HG03571 (cell line): ENCODE data around the gene FGR.
"Not testable (repeated sequence)": the region's sequence is repeated elsewhere in the genome, so short reads cannot be mapped to it uniquely, and the experiment has no call there.

Source experiments
- ATAC-seq: cut with Tn5 transposase; IDR thresholded peaks from one replicate; pipeline ENCODE4 v1.9.1; 2021; ENCODE audit not compliant: unreplicated experiment

The FGR gene

DNA sequence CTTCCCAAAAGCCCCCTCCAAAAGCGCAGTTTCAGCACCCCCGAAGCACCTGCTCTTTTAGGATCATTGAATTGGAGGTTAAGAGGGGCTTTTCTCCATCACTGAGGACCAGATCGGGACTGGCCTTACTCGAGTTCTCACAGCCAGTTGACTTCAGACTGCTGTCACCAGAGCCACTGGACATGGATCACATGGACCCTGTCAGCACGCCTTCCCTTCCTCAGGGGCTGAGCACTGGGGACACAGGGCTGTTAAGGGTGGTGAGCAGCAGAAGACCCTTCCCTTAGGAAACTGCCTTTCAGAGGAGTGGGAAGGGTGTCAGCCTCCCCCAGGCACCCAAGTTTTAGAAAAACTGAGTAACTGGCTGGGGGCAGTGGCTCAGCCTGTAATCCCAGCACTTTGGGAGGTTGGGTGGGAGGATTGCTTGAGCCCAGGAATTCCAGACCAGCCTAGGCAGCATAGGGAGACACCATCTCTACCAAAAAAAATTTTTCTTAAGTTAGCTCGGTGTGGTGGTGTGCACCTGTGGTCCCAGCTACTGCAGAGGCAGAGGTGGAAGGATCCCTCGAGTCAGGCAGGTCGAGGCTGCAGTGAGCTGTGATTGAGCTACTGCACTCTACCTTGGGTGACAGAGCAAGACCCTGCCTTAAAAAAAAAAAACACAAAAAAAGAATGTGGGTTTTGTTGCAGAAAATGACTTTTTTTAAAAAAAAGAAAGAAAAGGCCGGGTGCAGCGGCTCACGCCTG is 584 bp upstream of the FGR start:
- ATAC-seq, result no peak

DNA sequence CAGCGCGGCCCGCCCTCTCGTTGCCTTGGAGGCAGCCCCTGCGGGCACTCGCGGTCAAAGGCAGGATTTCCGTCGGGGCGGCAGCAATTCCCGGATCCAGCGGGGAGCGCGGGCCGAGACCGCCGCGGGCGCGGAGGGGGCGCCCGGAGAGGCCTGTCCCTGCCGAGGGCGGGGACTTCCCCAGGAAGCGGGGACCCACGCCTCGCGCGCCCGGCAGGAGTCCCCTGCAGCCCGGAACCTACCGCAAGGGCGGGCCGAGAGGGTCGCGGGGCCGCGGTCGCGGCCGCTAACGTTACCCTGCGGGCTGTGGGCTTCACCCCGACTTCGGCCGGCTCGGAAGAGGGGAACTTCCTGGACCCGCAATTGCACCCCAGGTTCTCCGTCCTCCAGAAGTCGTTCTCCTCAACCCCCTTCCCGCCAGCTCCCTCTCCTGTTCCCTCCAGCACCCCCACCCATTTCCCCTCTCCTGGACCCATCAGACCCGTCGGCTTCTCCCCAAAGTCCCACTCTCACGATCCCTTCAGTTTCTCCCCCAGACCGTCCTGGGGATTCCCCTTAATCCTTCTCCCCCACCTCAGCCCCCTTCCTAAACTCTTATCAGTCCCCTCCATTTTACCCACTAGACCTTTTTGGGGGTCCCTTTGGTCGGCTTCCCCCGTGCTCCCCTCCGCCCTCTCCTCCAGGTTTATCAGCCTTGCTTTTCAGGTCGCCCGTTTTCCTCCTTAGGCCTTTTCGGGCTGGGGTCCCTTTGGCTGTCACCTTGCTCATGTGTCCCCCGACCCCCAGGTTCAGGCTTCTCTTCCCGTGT is 604 bp downstream of the FGR start:
- ATAC-seq, result no peak

DNA sequence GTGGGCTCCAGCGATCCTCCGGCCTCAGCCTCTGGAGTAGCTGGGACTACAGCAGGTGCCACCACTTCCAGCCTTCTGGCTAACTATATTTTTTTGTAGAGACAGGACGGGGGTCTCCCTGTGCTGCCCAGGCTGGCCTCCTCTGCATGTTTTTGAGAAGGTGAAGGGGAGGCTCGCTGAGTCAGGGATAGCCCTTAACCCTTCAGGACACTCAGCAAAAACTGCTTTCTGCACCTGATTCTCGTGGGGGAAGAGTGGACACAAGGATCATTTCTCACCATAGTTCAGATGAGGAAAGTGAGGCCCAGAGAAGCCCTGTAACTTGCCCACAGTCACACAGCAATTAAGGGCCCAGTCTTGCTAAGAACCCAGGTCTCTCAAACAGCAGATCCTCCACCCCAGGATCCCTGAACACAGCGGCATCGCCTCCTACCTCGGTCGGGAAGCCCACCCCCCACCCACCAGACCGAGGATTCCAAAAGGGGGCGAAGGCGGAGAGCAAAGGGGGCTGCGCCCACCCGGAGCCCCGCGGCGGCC is 1.3 kb downstream of the FGR start:
- no peak for ATAC-seq

DNA sequence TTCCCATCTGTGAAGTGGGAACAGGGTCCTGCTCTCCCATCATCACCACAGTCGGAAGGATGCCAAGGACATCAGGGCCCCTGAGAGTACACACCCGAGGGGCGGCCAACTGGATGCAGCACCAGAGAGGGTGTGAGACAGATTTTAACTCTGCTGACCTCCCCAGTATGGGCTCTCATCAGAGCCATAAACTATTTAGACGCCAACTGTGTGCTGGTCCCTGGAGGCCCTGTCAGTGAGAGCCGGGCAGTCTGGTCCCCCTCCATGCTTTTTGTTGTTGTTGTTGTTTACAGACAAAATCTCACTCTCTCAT is 1.7 kb downstream of the FGR start:
- ATAC-seq, result no peak

DNA sequence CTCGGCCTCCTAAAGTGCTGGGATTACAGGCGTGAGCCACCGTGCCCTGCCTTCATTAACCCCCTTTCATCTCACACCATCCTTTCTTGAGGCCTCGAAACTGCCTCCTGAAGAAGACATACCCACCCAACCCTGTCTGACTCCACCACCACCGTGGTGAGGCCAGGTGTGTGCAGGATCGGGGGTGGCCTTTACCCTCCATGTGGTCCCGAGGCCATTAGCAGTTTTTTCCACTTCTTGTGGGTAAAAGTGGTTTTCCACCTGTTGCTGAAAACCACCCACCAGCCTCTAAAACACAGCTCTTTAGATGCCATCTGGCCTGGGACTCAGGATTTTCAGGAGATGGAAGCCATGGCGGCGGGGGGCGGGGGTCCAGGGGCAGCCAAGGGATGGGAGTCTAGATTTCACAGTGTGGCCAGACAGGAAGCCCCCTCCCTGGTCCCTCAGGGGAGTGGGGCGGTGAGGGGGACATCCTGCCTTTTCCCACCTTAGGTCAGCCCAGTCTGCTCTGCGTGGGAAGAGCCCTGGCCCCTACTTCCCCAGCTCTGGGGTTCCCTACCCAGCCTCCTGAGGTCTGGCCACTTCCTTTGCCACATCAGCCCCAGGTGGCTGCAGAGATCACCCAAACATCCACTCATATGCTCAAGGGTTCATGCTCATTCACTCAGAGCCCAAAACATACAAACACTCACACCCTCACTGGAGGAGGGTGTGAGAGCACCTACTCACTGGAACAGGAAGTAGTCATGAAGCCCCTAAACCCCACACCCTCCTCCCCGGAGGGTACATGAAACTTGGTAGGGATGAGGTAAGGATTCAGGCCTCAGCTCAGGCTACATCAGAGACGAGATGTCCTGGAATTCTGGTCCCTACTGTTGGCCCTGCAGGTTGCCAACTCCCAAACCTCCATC is 2.3 kb downstream of the FGR start:
- peak; percentile 37 for ATAC-seq

DNA sequence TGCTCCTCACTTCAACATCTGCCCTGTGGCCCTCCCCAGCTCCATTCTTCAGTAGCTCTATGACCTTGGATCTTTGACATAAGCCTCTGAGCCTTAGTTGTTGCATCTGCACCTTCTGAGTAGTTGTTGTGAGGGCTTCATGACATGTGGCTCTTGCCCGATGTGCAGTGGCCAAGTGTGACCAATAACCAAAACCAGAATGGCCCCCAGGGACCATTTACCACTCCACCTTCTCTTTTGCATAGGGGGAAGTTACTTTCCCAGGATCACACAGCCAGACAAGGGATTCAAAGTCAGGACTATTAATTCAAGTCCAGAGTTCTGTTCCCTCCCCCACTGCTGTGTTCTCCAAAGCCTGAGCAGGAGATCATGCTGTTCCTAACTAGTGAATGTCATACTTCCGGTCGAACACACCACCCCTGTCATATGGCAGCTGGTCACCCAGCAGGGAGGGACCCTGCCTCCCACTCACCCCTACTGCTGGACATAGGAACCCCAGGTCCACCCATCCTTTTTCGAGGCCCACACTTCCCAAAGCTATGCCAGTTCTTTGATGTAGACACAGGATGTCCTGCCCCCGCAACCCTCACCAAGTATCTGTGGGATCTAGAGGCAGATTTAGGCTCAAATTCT is 4.0 kb downstream of the FGR start:
- ATAC-seq, result no peak

DNA sequence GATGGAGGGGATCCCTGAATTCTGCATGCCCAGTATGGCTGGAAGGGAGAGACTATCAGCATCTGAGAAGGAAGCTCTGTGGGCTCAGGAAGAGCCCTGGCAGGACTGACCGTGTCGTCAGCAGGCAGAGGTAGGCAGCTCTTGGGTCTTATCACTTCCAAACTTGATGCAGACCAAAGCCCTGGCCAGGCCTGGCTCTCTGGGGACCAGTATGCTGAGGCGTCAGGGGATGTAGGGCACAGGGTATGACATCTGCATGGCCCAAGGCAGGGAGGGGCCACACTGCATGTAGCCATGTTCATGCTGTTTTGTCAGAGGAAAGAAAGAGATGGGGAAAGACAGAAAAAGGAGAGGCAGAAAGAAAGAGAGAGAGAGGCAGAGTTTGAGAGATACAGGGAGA is 6.3 kb downstream of the FGR start:
- ATAC-seq, result no peak

DNA sequence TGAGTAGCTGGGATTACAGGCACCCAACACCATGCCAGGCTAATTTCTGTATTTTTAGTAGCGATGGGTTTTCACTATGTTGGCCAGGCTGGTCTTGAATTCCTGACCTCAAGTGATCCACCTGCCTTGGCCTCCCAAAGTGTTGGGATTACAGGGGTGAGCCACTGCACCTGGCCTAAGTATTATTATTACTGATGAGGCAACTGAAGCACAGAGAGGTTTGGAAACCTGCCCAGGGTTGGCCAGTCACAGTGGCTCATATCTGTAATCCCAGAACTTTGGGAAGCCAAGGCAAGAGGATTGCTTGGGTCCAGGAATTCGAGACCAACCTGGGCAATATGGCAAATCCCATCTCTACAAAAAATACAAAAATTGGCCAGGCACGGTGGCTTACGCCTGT is 7.3 kb downstream of the FGR start:
- ATAC-seq, result not testable (repeated sequence)

DNA sequence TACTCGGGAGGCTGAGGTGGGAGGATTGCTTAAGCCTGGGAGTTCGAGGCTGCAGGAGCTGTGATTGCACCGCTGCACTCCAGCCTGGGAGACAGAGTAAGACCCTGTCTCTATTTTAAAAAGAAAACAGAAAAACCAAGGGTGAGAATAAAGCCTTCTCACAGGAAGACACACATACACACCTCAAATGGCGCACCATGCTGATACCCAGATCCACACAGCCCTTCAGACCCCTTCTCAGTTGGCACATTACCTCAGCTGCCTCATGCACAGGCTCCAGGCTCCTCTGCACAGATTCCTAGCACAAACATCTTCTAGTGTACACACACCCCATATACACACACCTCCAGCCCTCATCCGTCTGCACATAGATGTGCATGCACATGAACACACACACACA is 7.9 kb downstream of the FGR start:
- no peak for ATAC-seq

DNA sequence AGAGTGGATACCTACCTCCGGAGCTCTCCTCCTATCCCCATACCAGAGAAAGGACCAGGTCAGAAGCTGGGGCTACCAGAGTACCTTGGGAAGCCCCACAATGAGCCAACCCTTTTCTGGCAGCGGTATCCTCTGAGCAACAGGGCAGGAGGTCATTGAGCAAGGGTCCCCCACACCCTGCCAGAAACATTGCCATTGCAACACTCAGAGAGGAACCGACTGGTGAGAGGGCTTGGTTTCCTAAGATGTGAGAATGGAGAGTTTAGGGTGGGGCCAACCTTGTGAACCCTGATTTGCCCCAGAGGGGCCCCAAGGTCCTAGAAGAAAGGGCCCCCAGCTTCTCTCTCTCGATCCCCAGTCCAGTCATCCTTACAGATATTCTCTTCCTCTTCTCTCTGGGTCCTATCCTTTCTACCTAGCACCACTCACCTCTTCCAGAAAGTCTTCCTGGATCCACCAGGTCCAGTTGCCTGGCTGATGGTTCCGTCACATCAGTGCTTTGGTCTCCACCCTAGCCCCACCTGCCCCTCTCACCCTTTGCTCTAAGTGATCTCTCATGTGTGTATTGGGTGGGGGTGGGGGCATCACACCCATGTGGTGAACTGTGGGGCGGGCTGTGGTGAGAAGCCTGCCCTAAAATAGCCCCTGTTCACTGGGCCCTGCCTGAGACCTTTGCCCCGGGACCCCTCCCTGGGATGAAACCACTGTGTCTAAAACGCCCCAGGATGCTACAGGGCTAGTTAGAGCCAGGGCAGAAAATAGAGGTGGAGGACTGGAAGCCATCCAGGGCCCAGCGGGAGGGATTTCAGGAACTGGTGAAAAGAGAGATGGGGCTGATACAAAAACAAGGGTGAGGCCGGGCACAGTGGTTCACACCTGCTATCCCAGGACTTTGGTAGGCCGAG is 8.7 kb downstream of the FGR start:
- ATAC-seq, result no peak

DNA sequence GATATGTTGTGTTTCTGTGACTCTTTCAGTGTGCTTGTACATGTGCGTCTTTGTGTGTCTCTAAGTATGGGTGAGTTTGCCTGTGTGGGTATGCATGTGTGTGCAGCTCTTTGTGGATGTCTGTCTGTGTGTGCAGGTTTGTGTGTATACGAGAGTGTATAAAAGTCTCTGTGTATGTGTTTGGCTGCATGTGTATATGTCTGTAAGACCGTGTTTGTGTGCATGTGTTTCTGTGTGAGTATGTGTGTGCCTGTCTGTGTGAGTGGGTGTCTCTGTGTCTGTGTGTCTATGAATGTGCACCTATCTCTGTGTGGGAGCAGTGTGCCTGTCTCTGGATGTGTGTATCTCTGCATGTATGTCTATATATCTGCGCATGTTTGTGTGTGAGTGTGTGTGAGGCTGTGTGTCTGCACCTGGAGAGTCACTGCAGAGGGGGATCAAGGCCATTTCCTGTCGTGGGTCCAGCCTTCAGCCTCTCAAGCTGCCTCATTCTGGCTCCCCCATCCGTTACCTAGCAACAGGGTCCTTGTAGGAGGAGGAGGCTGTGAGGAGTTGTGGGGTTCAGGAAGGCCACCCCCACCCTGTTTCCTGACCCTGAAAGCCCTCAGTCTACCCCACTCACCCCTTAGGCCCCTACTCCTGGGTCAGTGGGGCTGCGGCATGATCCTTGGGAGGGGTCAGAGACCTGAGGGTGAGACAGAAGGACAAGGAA is 10.4 kb downstream of the FGR start:
- ATAC-seq, result no peak

DNA sequence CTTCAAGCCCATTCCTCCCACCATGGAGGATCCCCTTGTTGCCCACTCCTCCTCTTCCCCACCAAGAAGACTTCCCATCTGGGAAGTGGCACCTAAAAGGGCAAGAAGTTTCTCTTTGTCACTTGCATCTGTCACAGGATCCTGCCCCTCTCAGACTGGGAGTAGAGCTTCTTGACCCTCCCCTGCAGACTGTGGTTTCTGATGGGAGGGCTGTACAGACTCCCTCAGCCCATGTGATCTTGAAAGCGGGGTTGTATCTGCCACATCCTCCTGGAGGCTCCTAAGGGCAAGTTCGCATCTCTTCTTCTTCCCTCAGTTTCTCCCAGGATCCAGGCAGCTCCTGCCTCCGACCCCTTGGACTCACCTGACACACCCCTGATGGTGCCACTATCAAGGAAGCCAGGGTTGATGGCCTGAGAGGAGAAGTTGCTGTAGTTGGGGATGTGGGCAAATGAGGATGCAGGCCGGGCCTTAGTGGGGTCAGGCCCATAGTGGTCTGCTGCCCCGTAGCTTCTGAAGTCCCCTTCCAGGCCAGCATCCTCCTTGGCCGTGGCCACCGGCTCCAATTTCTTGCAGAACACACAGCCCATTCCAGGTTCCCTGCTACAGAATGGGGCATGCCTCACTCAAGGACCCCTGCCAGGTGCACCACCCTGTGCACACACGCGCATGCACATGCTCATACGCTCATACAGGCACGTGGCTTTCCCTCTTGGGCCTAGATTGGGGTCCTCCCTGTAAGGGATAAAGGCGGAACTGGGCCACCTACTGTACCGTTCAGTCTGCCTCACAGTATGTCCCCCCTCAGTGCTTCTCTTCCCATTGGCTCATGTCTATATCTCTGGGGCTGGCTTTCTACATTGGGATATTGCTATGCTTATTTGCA is 11.4 kb downstream of the FGR start:
- no peak for ATAC-seq

DNA sequence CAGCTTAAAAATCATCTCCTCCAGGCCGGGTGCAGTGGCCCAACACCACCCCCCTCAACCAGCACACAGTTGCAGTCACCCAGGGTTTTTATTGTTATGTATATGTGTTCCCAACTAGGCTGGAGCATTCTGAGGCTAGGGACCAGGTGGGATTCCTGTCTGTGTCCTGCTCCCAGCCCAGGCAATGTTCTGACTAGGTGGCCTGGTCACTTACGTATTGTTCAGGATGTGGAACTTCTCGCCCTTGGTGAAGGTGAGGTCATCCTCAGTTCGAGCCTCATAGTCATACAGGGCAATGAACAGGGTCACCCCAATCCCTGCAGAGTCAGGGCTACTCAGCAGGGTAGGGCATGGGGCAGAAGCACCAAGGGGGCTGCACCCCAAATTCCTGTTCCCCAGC is 12.2 kb downstream of the FGR start:
- ATAC-seq, result no peak

DNA sequence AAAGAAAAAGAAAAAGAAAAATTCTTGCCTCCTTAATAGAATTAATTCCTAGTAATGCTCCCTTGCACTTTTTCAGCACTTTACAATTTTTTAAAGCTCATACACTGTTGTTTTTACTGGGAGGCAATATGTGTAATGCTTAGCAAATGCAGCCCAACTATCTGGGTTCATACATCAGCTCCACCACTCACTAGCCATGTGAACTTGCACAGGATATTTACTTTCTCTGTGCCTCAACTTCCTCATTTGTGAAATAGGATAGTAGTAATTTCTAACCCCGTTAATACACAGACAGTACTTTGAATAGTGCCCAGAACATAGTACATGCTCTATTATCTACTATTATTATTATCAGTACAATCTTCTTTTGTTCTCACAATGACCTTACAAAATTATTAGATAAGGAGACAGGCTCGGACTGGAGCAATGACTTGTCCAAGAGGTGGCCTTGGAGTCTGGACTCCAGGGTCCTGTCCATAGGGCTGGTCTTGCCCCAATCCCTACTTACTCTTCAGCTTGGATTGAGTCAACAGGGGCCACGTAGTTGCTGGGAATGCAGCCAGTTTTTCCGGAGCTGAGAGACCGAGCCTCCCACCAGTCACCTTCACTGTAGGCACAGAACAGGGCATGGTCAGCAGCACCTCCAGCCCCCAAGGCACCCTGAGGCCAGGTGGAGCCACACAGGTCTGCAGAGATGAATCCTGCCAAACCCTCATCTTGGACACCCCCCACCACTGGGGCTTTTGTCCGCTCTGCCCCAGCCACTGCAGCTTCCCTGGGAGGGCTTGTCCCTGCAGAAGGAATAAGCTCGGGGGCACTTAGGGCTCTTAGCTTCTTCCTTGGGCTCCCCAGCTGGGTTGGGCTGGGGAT is 13.7 kb downstream of the FGR start:
- no peak for ATAC-seq

DNA sequence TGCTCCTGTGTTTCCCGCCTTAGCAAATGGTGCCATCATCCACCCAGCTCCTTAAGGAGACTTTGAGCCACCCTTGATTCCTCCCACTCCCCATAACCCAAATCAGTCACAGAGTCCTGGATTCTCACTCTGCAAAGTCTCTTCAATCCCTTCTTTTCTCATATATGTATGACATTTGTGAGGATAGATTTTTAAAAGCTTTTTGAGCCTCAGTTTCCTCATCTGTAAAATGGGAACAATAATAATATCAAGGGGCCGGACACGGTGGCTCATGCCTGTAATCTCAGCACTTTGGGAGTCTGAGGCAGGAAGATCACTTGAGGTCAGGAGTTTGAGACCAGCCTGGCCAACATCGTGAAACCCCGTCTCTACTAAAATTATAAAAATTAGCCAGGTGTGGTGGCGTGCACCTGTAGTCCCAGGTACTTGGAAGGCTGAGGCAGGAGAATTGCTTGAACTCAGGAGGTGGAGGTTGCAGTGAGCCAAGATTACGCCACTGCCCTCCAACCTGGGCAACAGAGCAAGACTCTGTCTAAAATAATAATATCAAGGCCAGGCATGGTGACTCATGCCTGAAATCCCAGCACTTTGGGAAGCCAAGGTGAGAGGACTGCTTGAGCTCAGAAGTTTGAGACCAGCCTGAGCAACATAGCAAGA is 15.1 kb downstream of the FGR start:
- not testable (repeated sequence) for ATAC-seq

DNA sequence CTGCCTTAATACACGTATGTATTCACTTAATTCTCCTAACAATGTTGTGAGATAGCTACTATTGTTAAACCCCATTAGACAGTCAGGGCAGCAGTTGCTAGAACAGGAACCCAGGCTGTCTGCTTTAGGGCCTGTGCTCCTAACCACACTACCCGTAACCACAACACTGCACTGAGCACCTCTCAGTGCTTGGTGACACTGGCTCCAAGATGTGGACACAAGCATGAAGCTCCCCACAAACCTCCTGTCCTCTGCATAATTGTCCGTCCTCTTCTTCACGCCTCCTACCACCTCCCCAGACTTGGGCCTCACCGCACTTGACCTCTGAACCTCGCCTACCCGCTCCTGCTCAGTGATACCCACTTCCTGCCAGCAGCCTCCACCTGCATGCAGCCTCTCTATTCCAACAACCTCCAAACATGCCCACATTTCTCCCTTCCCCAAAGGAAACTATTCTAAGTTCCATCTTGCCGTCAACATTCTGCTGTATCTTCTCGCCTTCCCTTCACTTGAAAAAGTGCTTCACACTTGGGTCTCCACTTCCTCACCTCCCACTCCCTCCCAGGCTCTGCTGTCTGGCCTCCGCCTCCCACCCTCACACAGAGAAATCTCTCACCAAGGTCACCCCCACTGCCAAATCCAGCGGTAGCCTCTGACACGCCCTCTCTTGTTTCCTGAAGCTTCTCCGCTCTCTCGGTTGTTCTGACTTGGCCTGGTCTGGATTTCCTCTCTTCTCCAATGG is 16.5 kb downstream of the FGR start:
- no peak for ATAC-seq
